ENCODE data around the gene MC1R. TPM values are rescaled to one million over a fixed set of nuclear protein-coding genes. Genes with fewer than 3 reads are reported as not detected.

The MC1R gene
- total RNA-seq, 4 donors from 2014 or later = 3.6 to 29.3 (median 8.9) TPM

- TF ChIP-seq POLR2AphosphoS5 (IDR thresholded peaks at IDR 0.05) = no peak
- DNase-seq (ENCODE audit: low spot score in 2 of 2) = no peak
- Histone ChIP-seq H3K27ac (no peak overlapping the region), H3K27me3 (no peaks in the 10 kb centered on the region), H3K4me3 (no peak overlapping the region), H3K36me3 (peaks cover 18% of the 10 kb centered on the region), H3K4me1 (peaks cover 22% of the 10 kb centered on the region), H3K9me3 (no peaks in the 10 kb centered on the region)
- 76% methylated on average over 9 of the region's 12 CpGs for WGBS
Measured at GRCh38 chr16:89952049-89952448, 33.4 kb downstream of the MC1R start.

- H3K27ac ChIP-seq = no peak overlapping the region
- WGBS = 97% methylated on average over 4 of the region's 6 CpGs
- TF ChIP-seq POLR2A (IDR thresholded peaks at IDR 0.05) (no peak), EP300 (IDR thresholded peaks at IDR 0.05) (no peak), POLR2AphosphoS5 (IDR thresholded peaks at IDR 0.05) (no peak), CTCF (IDR thresholded peaks at IDR 0.05) (no peak)
Measured at GRCh38 chr16:89952551-89952950, 33.9 kb downstream of the MC1R start.

GRCh38 chr16:89953671-89954406, 35.2 kb downstream of the MC1R start:
- Histone ChIP-seq H3K4me3 (no peak overlapping the region), H3K4me1 (peaks cover 11% of the 10 kb centered on the region), H3K36me3 (peaks cover 35% of the 10 kb centered on the region), H3K27ac (no peak overlapping the region), H3K27me3 (no peaks in the 10 kb centered on the region), H3K9me3 (no peaks in the 10 kb centered on the region)
- DNase-seq (ENCODE audit: low spot score in 2 of 2) = no peak
- no peak for TF ChIP-seq POLR2A (IDR thresholded peaks at IDR 0.05)
- TF ChIP-seq EP300 (IDR thresholded peaks at IDR 0.05) = no peak
- no peak for TF ChIP-seq POLR2AphosphoS5 (IDR thresholded peaks at IDR 0.05)
- no peak for TF ChIP-seq CTCF (IDR thresholded peaks at IDR 0.05)
- WGBS = 99% methylated on average over 10 of the region's 11 CpGs

More at GRCh38 chr16:89952551-89952950, 33.9 kb downstream of the MC1R start:
- Histone ChIP-seq H3K36me3 (peaks cover 23% of the 10 kb centered on the region), H3K4me1 (peaks cover 21% of the 10 kb centered on the region), H3K27me3 (no peaks in the 10 kb centered on the region), H3K4me3 (no peak overlapping the region), H3K9me3 (no peaks in the 10 kb centered on the region)
- no peak for DNase-seq (ENCODE audit: low spot score in 2 of 2)

GRCh38 chr16:89954462-89954861, 35.8 kb downstream of the MC1R start:
- TF ChIP-seq EP300 (IDR thresholded peaks at IDR 0.05) (no peak), CTCF (IDR thresholded peaks at IDR 0.05) (no peak), POLR2A (IDR thresholded peaks at IDR 0.05) (no peak), POLR2AphosphoS5 (IDR thresholded peaks at IDR 0.05) (no peak)
- Histone ChIP-seq H3K27me3 (no peaks in the 10 kb centered on the region), H3K36me3 (peaks cover 40% of the 10 kb centered on the region), H3K4me3 (no peak overlapping the region), H3K9me3 (no peaks in the 10 kb centered on the region), H3K27ac (no peak overlapping the region), H3K4me1 (peaks cover 7% of the 10 kb centered on the region)
- no peak for DNase-seq (ENCODE audit: low spot score in 2 of 2)
- 90% methylated on average over 15 of the region's 15 CpGs for WGBS

GRCh38 chr16:89955001-89955685, 36.5 kb downstream of the MC1R start:
- no peak for TF ChIP-seq EP300 (IDR thresholded peaks at IDR 0.05)
- no peak for TF ChIP-seq POLR2A (IDR thresholded peaks at IDR 0.05)
- no peak for TF ChIP-seq POLR2AphosphoS5 (IDR thresholded peaks at IDR 0.05)
- no peak for TF ChIP-seq CTCF (IDR thresholded peaks at IDR 0.05)
- H3K9me3 ChIP-seq = no peaks in the 10 kb centered on the region
- no peaks in the 10 kb centered on the region for H3K4me1 ChIP-seq
- 92% methylated on average over 14 of the region's 15 CpGs for WGBS
- no peak for DNase-seq (ENCODE audit: low spot score in 2 of 2)
- H3K27me3 ChIP-seq = no peaks in the 10 kb centered on the region
- no peak overlapping the region for H3K27ac ChIP-seq
- H3K4me3 ChIP-seq = no peak overlapping the region
- H3K36me3 ChIP-seq = peaks cover 40% of the 10 kb centered on the region
